ENCODE measurements around the gene PIH1D1. TPM values are rescaled to one million over a fixed set of nuclear protein-coding genes. Genes with fewer than 3 reads are reported as not detected.

PIH1D1 gene
- total RNA-seq, 1 donor from 2014 or later, result 108 TPM

DNA sequence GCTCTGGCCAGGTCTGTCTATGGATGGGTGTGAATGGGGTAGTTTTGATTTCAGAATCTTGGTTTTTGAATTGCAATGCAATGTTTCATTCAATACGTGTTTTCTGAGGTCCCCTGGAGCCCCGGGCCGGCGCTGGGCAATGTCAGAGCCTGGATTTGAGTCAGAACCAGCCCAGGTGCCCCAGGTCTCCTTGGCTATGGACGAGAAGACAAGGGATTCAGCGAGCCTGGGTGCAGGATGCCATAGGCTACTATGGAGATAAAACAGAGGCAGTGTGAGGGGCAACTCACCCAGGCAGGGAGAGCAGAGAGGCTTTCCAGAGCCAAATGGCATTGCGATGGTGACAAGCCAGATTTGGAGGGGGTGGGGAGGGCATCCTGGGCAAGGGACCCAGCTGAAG lies 34.6 kb upstream of the PIH1D1 start:
- Histone ChIP-seq H3K36me3 (ENCODE audit: control insufficient read depth, insufficient read depth, low read length) (peaks cover 9% of the 10 kb centered on the region), H3K27me3 (ENCODE audit: control insufficient read depth, insufficient read depth, low read length) (no peaks in the 10 kb centered on the region), H3K4me3 (ENCODE audit: low read depth, low read length) (no peak overlapping the region)
- no peak for DNase-seq (ENCODE audit: low read depth)
- TF ChIP-seq, protein P1, sequence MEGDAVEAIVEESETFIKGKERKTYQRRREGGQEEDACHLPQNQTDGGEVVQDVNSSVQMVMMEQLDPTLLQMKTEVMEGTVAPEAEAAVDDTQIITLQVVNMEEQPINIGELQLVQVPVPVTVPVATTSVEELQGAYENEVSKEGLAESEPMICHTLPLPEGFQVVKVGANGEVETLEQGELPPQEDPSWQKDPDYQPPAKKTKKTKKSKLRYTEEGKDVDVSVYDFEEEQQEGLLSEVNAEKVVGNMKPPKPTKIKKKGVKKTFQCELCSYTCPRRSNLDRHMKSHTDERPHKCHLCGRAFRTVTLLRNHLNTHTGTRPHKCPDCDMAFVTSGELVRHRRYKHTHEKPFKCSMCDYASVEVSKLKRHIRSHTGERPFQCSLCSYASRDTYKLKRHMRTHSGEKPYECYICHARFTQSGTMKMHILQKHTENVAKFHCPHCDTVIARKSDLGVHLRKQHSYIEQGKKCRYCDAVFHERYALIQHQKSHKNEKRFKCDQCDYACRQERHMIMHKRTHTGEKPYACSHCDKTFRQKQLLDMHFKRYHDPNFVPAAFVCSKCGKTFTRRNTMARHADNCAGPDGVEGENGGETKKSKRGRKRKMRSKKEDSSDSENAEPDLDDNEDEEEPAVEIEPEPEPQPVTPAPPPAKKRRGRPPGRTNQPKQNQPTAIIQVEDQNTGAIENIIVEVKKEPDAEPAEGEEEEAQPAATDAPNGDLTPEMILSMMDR (IDR thresholded peaks at IDR 0.05; ENCODE audit: insufficient read depth, low read length, poor library complexity, severe bottlenecking), result no peak

DNA sequence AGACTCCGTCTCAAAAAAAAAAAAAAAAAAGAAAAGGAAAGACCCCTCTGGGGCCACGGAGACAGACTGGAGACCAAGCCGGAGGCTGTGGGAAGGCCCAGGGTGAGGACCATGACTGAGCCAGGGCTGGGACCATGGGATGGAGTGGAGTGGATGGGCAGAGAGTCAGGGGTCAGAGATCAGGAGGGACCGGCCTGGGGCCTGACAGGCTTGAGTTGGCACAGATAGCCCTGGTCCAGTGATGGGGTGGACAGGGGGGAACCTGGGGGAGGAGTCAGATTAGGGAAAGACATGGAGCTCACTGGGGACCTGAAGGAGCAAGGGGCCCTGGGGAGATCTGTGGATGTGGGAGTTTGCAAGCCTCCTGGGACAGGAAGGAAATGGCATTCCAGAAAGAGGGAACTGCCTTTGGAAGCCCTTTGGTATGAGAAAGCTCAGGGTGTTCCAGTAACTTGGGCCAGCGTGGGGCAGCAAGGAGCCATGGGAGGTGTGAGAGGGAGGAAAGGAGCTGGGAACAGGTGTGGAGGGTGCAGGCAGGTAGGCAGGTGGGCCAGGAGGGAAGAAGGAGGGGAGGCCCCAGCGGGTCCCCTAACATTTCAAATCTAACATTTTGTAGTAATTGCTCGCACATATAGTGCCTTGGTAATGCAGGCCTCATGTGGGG lies 29.5 kb upstream of the PIH1D1 start:
- TF ChIP-seq, protein P1 (IDR thresholded peaks at IDR 0.05; ENCODE audit: insufficient read depth, low read length, poor library complexity, severe bottlenecking), result no peak
- H3K36me3 ChIP-seq (ENCODE audit: control insufficient read depth, insufficient read depth, low read length), result no peaks in the 10 kb centered on the region
- no peaks in the 10 kb centered on the region for H3K27me3 ChIP-seq (ENCODE audit: control insufficient read depth, insufficient read depth, low read length)
- DNase-seq (ENCODE audit: low read depth), result no peak
- no peak overlapping the region for H3K4me3 ChIP-seq (ENCODE audit: low read depth, low read length)

DNA sequence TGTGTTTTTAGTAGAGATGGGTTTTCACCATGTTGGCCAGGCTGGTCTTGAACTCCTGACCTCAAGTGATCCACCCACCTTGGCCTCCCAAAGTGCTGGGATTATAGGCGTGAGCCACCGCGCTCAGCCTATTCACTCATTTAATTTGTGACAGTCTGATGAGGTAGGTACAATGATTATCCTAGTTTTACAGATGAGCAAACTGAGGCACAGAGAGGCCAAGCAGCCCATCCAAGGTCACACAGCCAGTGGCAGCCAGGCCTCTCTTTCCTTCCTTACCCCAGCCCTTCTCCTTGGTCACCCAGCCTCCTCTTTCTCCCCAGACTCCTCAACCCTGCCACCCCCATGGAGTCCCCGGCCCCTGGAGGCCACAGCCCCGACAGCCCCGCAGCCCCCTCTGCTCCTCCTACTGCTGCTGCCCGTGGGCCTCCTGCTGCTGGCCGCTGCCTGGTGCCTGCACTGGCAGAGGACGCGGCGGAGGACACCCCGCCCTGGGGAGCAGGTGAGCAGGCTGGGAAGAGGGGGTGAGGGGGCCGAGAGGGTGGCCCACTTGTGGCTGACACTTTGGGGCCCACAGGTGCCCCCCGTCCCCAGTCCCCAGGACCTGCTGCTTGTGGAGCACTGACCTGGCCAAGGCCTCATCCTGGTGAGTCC lies 28.5 kb upstream of the PIH1D1 start:
- Histone ChIP-seq H3K27me3 (ENCODE audit: control insufficient read depth, insufficient read depth, low read length) (no peaks in the 10 kb centered on the region), H3K36me3 (ENCODE audit: control insufficient read depth, insufficient read depth, low read length) (no peaks in the 10 kb centered on the region), H3K4me3 (ENCODE audit: low read depth, low read length) (no peak overlapping the region)
- TF ChIP-seq, protein P1 (IDR thresholded peaks at IDR 0.05; ENCODE audit: insufficient read depth, low read length, poor library complexity, severe bottlenecking), result no peak
- no peak for DNase-seq (ENCODE audit: low read depth)

DNA sequence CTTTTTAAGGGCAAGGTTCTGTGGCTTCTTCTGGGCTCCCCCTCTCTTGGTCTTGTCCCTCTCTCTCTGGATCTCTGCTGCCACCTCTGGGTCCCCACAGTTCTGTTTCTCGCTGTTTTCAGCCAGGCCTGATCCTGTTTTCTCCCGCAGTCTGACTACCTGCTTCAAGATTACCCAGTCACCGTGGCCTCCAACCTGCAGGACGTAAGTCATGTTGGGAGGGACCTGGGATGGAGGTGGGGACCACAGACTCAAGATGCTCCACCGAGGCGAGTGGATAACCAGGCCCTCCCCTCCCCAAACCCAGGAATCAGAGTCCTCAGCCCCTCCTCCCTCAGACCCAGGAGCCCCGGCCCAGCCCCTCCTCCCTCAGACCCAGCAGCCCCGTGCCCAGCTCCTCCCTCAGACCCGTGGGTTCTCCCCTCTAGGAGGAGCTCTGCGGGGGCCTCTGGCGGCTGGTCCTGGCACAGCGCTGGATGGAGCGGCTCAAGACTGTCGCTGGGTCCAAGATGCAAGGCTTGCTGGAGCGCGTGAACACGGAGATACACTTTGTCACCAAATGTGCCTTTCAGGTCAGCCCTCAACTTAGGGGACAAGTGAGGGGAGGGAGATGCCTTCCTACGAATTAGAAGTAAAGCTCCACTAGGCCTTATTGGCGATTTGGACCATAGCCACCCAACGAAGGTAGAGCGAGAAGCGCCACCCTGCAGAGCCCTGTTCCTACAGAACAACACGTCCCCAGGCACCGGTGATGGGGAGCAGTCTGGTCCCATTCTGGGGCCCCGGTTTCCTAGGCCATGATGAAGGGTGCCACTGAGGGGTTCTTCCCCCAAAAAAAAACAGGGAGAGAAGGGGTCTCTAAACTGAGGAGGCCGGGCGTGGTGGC lies 24.6 kb upstream of the PIH1D1 start:
- Histone ChIP-seq H3K36me3 (ENCODE audit: control insufficient read depth, insufficient read depth, low read length) (no peaks in the 10 kb centered on the region), H3K27me3 (ENCODE audit: control insufficient read depth, insufficient read depth, low read length) (no peaks in the 10 kb centered on the region), H3K4me3 (ENCODE audit: low read depth, low read length) (no peak overlapping the region)
- DNase-seq (ENCODE audit: low read depth), result no peak
- TF ChIP-seq, protein P1 (IDR thresholded peaks at IDR 0.05; ENCODE audit: insufficient read depth, low read length, poor library complexity, severe bottlenecking), result peak; percentile 87

DNA sequence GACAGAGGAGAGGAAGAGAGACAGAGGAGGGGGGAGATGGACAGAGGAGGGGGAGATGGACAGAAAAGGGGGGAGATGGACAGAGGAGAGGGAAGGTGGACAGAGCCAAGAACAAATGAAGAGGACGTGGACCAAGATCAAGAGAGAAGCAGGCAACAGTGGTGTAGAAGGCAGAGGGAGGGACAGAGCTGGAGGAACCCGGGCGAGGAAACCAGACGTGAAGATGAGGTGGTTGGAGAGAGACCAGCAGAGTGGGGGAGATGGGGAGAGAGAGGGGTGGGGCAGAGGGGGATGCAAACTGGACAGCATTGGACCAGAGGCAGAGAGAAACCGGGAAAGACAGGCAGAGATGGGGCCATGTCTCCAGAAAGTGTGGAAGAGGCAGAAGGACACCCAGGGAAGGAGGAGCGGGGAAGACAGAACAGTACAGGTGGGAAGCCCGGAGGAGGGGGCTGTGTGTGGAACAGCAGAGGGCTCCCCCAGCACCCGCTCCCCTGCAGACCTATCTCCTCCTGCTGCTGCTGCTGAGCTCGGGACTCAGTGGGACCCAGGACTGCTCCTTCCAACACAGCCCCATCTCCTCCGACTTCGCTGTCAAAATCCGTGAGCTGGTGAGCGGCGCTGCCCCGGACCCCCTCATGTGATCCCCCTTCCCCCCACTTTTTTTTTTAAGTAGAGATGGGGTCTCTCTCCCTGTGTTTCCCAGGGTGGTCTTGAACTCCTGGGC lies 23.7 kb upstream of the PIH1D1 start:
- DNase-seq (ENCODE audit: low read depth), result no peak
- Histone ChIP-seq H3K36me3 (ENCODE audit: control insufficient read depth, insufficient read depth, low read length) (no peaks in the 10 kb centered on the region), H3K27me3 (ENCODE audit: control insufficient read depth, insufficient read depth, low read length) (no peaks in the 10 kb centered on the region), H3K4me3 (ENCODE audit: low read depth, low read length) (no peak overlapping the region)
- TF ChIP-seq, protein P1 (IDR thresholded peaks at IDR 0.05; ENCODE audit: insufficient read depth, low read length, poor library complexity, severe bottlenecking), result no peak

All from kidney epithelial cell (primary cell).